ENCODE results near the gene HSDL1.

DNA sequence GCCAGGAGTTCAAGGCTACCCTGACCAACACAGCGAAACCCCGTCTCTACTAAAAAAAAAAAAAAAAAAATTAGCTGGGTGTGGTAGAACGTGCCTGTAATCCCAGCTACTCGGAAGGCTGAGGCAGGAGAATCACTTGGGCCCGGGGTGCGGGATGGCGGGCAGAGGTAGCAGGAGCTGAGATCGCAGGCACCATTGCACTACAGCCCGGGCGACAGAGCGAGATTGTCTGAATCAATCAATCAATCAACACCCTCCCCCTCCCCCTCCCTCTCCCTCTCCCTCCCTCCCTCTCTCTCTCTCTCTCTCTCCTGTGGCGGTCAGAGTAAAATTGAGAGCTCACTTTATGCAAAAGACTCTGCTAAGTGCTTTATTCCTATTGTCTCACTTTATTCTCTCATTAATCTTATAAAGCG, 1.2 kb downstream of the HSDL1 start:
- TF ChIP-seq, protein P1, sequence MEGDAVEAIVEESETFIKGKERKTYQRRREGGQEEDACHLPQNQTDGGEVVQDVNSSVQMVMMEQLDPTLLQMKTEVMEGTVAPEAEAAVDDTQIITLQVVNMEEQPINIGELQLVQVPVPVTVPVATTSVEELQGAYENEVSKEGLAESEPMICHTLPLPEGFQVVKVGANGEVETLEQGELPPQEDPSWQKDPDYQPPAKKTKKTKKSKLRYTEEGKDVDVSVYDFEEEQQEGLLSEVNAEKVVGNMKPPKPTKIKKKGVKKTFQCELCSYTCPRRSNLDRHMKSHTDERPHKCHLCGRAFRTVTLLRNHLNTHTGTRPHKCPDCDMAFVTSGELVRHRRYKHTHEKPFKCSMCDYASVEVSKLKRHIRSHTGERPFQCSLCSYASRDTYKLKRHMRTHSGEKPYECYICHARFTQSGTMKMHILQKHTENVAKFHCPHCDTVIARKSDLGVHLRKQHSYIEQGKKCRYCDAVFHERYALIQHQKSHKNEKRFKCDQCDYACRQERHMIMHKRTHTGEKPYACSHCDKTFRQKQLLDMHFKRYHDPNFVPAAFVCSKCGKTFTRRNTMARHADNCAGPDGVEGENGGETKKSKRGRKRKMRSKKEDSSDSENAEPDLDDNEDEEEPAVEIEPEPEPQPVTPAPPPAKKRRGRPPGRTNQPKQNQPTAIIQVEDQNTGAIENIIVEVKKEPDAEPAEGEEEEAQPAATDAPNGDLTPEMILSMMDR (conservative IDR thresholded peaks at IDR 0.05 in 1 of 2, IDR thresholded peaks at IDR 0.05 in 1 of 2; ENCODE audit: low read depth in 1 of 2, low read length in 2 of 2): no peak
- TF ChIP-seq EZH2 (IDR thresholded peaks at IDR 0.05; ENCODE audit: low read length, missing control alignments): no peak

Measured in fibroblast of lung (primary cell).